GM19328 (cell line): ENCODE results near the gene RPS19BP1.
"Not testable (repeated sequence)": the region's sequence is repeated elsewhere in the genome, so short reads cannot be mapped to it uniquely, and the experiment has no call there.

ENCODE experiments used
- ATAC-seq: cut with Tn5 transposase; IDR thresholded peaks from one replicate; pipeline ENCODE4 v1.9.1; 2021; ENCODE audit warnings: mild to moderate bottlenecking, moderate library complexity; ENCODE audit not compliant: unreplicated experiment

RPS19BP1 gene

DNA sequence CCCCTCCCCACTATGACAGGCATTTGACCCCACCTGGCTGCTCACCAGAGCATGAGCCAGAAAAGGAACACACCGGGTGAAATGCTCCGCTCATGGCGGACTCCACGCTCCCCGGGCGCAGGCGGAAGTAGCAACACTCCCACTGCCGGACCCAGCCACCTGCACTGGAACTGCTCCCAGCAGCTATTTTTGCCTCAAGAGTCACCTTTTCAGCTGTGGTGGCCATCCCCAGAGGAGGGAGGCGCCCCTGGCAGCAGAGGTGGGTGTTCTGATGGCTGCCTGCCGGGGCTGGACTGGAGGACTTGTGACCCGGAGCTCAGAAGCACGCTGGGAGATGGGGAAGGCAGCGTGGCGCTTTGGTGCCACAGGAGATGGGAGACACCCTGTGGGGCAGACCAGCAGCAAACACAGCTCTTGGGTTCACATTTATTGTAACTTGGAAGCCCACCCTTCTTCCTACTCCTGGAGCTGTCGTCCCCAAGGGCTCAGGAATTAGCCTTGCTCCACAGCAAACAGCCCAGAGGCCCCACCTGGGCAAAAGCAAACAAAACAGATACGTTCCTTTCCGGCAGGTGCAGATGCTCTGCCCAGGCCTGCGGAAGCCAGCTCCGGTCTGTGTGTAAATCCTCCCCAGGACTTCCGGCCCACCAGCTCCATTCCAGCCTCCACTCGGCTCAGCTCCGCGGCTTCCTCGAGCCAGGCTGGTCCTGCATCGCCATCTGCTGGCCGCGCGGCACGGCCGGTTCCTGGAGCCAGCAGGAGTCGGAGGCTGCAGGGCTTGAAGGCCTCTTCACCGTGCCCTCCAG, 3.7 kb downstream of the RPS19BP1 start:
- ATAC-seq: no peak

DNA sequence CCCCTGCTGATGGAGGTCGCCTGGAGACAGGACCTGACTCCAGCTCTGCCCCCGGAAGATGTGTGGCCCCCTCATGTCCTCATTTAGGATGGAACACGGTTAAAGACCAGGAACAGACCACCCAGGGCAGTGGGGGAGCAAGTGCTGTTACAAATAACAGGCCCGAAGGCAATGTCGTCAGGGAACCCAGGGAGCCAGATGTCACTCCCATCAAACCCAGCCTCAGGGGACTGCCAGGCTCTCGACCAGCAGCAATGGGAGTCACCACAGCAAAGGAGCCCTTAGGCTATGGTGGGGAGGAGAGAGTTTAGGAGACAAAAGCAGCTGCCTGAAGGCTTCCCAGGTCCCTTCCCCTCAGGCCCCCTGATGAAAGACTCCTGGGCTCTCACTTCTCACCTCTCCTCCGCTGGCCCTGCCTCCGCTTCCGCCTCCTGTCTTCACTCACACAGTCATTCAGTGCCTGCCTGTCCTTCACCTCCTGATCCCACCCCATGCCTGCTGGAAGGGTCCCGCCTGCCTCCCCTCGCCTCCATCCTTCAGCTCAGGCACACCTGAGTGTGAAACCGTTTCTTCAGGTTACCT, 4.4 kb downstream of the RPS19BP1 start:
- ATAC-seq: no peak

DNA sequence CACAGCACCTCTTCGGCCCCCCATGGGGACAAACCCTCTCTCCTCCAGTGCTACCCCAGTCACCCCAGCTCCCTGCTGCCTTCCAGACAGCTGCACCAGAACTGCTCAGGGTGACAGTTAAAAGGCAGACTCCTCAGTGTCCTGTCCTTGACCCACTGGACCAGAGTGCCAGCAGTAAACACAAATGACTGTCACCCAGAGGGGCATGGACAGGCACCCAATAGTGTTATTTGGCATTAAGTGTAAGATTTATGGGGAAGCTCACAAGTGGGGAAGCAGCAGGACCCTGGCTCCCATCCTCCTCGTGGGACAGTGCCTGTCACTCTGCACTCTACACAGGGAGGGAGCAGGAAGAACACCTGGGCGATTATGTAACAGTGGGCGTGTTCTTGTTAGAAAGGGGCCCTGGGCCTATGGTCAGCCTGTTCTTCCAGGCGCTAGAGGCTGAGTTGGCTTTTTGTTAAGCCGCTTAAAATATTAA, 5.0 kb downstream of the RPS19BP1 start:
- no peak for ATAC-seq

GRCh38 chr22:39526736-39527171, 5.8 kb downstream of the RPS19BP1 start:
- no peak for ATAC-seq

DNA sequence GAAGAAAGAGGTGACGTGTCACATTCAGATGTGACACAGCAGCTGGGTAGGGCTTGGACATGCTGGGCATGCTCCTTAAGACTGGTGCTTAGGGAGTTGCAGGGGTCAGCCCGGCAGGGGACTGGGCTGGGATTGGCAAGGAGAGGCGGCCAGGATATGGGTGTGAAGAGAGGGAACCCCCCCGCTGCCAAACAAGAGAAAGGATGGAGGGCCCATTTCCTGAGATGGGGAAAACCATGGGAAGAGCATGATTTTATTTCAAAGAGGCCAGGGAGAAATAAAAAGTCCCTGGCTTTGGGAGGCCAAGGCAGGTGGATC, 6.9 kb downstream of the RPS19BP1 start:
- ATAC-seq: no peak

GRCh38 chr22:39524753-39525657, 7.5 kb downstream of the RPS19BP1 start:
- ATAC-seq: no peak

DNA sequence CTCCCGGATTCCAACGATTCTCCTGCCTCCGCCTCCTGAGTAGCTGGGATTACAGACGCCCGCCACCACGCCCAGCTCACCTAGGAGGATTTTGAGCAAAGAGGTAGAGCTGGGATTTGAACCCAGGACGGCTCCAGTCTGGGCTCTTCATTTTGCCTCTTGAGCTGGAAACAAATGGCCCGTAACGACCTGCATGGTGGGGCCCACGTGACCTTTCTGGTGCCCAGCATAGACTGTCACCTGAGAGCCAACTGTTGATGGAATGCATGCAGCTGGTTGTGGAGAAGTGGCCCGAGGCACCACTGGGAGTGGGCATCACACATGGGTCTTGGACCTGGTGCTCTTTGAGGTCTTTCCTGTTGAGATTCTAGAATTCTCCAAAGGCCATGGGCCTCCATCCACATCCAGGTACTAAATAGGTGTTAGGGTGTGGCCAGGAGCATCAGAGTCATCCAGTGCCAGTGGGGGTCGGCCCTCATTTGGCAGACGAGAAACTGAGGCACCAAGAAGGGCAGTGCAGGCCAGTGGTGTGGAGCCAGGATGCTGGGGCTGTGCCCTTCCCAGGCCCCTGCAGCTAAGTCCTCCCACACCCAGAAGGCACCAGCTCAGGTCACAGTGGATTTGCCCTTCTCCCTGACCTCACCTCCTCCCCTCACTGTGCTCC, 8.3 kb downstream of the RPS19BP1 start:
- ATAC-seq: no peak

- ATAC-seq: no peak
Observed at GRCh38 chr22:39522567-39523300, 9.8 kb downstream of the RPS19BP1 start.

DNA sequence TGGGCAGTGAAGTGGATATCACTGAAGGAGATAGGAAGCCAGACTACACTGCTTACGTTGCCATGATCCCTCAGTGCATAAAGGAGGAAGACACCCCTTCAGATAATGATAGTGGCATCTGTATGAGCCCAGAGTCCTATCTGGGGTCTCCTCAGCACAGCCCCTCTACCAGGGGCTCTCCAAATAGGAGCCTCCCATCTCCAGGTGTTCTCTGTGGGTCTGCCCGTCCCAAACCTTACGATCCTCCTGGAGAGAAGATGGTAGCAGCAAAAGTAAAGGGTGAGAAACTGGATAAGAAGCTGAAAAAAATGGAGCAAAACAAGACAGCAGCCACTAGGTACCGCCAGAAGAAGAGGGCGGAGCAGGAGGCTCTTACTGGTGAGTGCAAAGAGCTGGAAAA, 10.5 kb downstream of the RPS19BP1 start:
- ATAC-seq: not testable (repeated sequence)

GRCh38 chr22:39521106-39521885, 11.3 kb downstream of the RPS19BP1 start:
- not testable (repeated sequence) for ATAC-seq

GRCh38 chr22:39520226-39521105, 12.1 kb downstream of the RPS19BP1 start, which contains the start of gene ATF4:
ATF4 (plus strand) TSS chr22:39520562; CDS start chr22:39521446, 884 bp downstream.
- ATAC-seq: peak; percentile 48

GRCh38 chr22:39519681-39520225, 12.8 kb downstream of the RPS19BP1 start:
- ATAC-seq: peak; percentile 78

- no peak for ATAC-seq
Observed at GRCh38 chr22:39518996-39519680, 13.4 kb downstream of the RPS19BP1 start.

GRCh38 chr22:39518144-39518786, 14.3 kb downstream of the RPS19BP1 start:
- ATAC-seq: no peak

GRCh38 chr22:39517470-39517869, 15.1 kb downstream of the RPS19BP1 start:
- ATAC-seq: no peak

- ATAC-seq: no peak
Observed at GRCh38 chr22:39515266-39516050, 17.1 kb downstream of the RPS19BP1 start.
